Naive B cell (primary cell): ENCODE data around the gene SLIT1. TPM values are rescaled to one million over a fixed set of nuclear protein-coding genes. Genes with fewer than 3 reads are reported as not detected.

Experiments
- ATAC-seq, 2 donors: fragments of 150-1000 bp; cut with Tn5 transposase; 2 replicates each; pipeline ENCODE4 v1.10.0; 2021; ENCODE audit warnings: low read depth in 2 of 2, mild to moderate bottlenecking in 2 of 2, moderate library complexity in 2 of 2
- DNase-seq: peaks from one replicate; pipeline ENCODE4 v3.0.0; 2022
- H3K27ac Mint-ChIP-seq, 6 donors: one replicate each; pipeline ENCODE4 v1.8.0; 2020 to 2022; ENCODE audit warnings: mild to moderate bottlenecking in 6 of 6, mixed read lengths in 6 of 6, moderate library complexity in 5 of 6, inconsistent platforms in 2 of 6
- H3K27me3 Mint-ChIP-seq, 3 donors: one replicate each; pipeline ENCODE4 v1.8.0; 2021 to 2022; ENCODE audit warnings: mixed read lengths in 3 of 3, mild to moderate bottlenecking in 1 of 3
- H3K36me3 Mint-ChIP-seq, 2 donors: one replicate each; pipeline ENCODE4 v1.8.0; 2020 to 2022; ENCODE audit warnings: mixed read lengths in 2 of 2, inconsistent platforms in 1 of 2, mild to moderate bottlenecking in 1 of 2
- H3K4me1 Mint-ChIP-seq, 3 donors: one replicate each; pipeline ENCODE4 v1.8.0; 2020 to 2022; ENCODE audit warnings: mixed read lengths in 3 of 3, inconsistent platforms in 1 of 3, mild to moderate bottlenecking in 1 of 3, moderate library complexity in 1 of 3
- H3K4me3 Mint-ChIP-seq, 8 donors: one replicate each; pipeline ENCODE4 v1.8.0; 2020 to 2022; ENCODE audit warnings: mild to moderate bottlenecking in 8 of 8, mixed read lengths in 8 of 8, moderate library complexity in 8 of 8, inconsistent platforms in 2 of 8
- H3K9me3 Mint-ChIP-seq, 7 donors: one replicate each; pipeline ENCODE4 v1.8.0; 2020 to 2022; ENCODE audit warnings: mixed read lengths in 7 of 7, mild to moderate bottlenecking in 5 of 7, inconsistent platforms in 2 of 7, moderate library complexity in 1 of 7
- polyA plus RNA-seq, 6 donors: library from polyadenylated mRNA; unstranded; fragments of 300-500 nt; fragmentation: Illumina TruSeq; gene quantifications; one replicate each; pipeline ENCODE4 v1.2.3, GENCODE V29; 2021; ENCODE audit warnings: low read depth in 6 of 6

Gene SLIT1
- polyA plus RNA-seq, 6 donors from 2014 or later: 0.07 to 0.08 TPM; not detected in 4

GRCh38 chr10:97049670-97050069, 136.1 kb downstream of the SLIT1 start:
- H3K9me3 Mint-ChIP-seq: peaks cover 0 to 8% (median 2%) of the 10 kb centered on the region in 7 donors
- peaks cover 6 to 31% (median 13%) of the 10 kb centered on the region in 3 donors for H3K27me3 Mint-ChIP-seq
- no peak for ATAC-seq
- H3K36me3 Mint-ChIP-seq: no peaks in the 10 kb centered on the region
- H3K4me1 Mint-ChIP-seq: peaks cover 6 to 9% (median 7%) of the 10 kb centered on the region in 3 donors
- H3K4me3 Mint-ChIP-seq: no peak overlapping the region
- no peak for DNase-seq
- peak overlapping the region in 1 of 6 donors; percentile 24 for H3K27ac Mint-ChIP-seq

- no peak for ATAC-seq
- Mint-ChIP-seq H3K4me3 (no peak overlapping the region), H3K36me3 (no peaks in the 10 kb centered on the region), H3K27ac (peak overlapping the region in 1 of 6 donors; percentile 37), H3K27me3 (peaks cover 3 to 24% (median 7%) of the 10 kb centered on the region in 3 donors), H3K4me1 (peaks cover 6 to 9% (median 7%) of the 10 kb centered on the region in 3 donors), H3K9me3 (peaks cover 0 to 8% (median 3%) of the 10 kb centered on the region in 7 donors)
- no peak for DNase-seq
These were observed 136.9 kb downstream of the SLIT1 start for GRCh38 chr10:97048649-97049427.

- ATAC-seq (no peak), DNase-seq (no peak)
- Mint-ChIP-seq H3K9me3 (peaks cover 0 to 8% (median 3%) of the 10 kb centered on the region in 7 donors), H3K27me3 (peaks cover 3 to 17% (median 5%) of the 10 kb centered on the region in 3 donors), H3K36me3 (no peaks in the 10 kb centered on the region), H3K4me1 (peaks cover 6 to 9% (median 7%) of the 10 kb centered on the region in 3 donors), H3K27ac (no peak overlapping the region), H3K4me3 (no peak overlapping the region)
These were observed 138.0 kb downstream of the SLIT1 start for GRCh38 chr10:97047788-97048187.

GRCh38 chr10:97047083-97047736, 138.5 kb downstream of the SLIT1 start:
- ATAC-seq: no peak
- no peaks in the 10 kb centered on the region for H3K36me3 Mint-ChIP-seq
- H3K4me1 Mint-ChIP-seq: peaks cover 6 to 9% (median 7%) of the 10 kb centered on the region in 3 donors
- H3K27me3 Mint-ChIP-seq: peaks cover 3 to 14% (median 5%) of the 10 kb centered on the region in 3 donors
- peak overlapping the region in 1 of 8 donors; percentile 7 for H3K4me3 Mint-ChIP-seq
- no peak for DNase-seq
- H3K9me3 Mint-ChIP-seq: peaks cover 0 to 8% (median 3%) of the 10 kb centered on the region in 7 donors
- H3K27ac Mint-ChIP-seq: no peak overlapping the region

GRCh38 chr10:97046456-97047082, 139.2 kb downstream of the SLIT1 start:
- DNase-seq (no peak), ATAC-seq (no peak)
- Mint-ChIP-seq H3K27me3 (peaks cover 3 to 14% (median 5%) of the 10 kb centered on the region in 3 donors), H3K9me3 (peaks cover 0 to 8% (median 3%) of the 10 kb centered on the region in 7 donors), H3K4me1 (peaks cover 6 to 9% (median 7%) of the 10 kb centered on the region in 3 donors), H3K27ac (peak overlapping the region in 1 of 6 donors; percentile 16), H3K36me3 (no peaks in the 10 kb centered on the region), H3K4me3 (no peak overlapping the region)

GRCh38 chr10:97043563-97043855, 142.2 kb downstream of the SLIT1 start:
- H3K4me3 Mint-ChIP-seq: no peak overlapping the region
- H3K4me1 Mint-ChIP-seq: peaks cover 0 to under 1% (median 0%) of the 10 kb centered on the region in 3 donors
- no peaks in the 10 kb centered on the region for H3K36me3 Mint-ChIP-seq
- ATAC-seq (no peak), DNase-seq (no peak)
- H3K27me3 Mint-ChIP-seq: peaks cover 0 to 14% (median 5%) of the 10 kb centered on the region in 3 donors
- H3K9me3 Mint-ChIP-seq: peaks cover 0 to 5% (median 0%) of the 10 kb centered on the region in 7 donors
- no peak overlapping the region for H3K27ac Mint-ChIP-seq

- Mint-ChIP-seq H3K4me1 (peaks cover 4 to 6% (median 4%) of the 10 kb centered on the region in 3 donors), H3K27ac (no peak overlapping the region), H3K9me3 (peaks cover 0 to 5% (median 0%) of the 10 kb centered on the region in 7 donors), H3K36me3 (no peaks in the 10 kb centered on the region), H3K4me3 (no peak overlapping the region), H3K27me3 (peaks cover 0 to 14% (median 5%) of the 10 kb centered on the region in 3 donors)
- ATAC-seq (no peak), DNase-seq (no peak)
These were observed 142.8 kb downstream of the SLIT1 start for GRCh38 chr10:97042716-97043562.

GRCh38 chr10:97042081-97042480, 143.7 kb downstream of the SLIT1 start:
- peak overlapping the region in 1 of 6 donors; percentile 20 for H3K27ac Mint-ChIP-seq
- no peak overlapping the region for H3K4me3 Mint-ChIP-seq

GRCh38 chr10:97040706-97041105, 145.1 kb downstream of the SLIT1 start:
- no peaks in the 10 kb centered on the region for H3K36me3 Mint-ChIP-seq
- H3K27me3 Mint-ChIP-seq: peaks cover 0 to 12% (median 12%) of the 10 kb centered on the region in 3 donors
- H3K4me1 Mint-ChIP-seq: peaks cover 16 to 18% (median 17%) of the 10 kb centered on the region in 3 donors
- no peak overlapping the region for H3K27ac Mint-ChIP-seq
- no peak for DNase-seq
- H3K4me3 Mint-ChIP-seq: no peak overlapping the region
- H3K9me3 Mint-ChIP-seq: peaks cover 0 to 5% (median 0%) of the 10 kb centered on the region in 7 donors
- ATAC-seq: no peak

More at GRCh38 chr10:97042081-97042480, 143.7 kb downstream of the SLIT1 start:
- Mint-ChIP-seq H3K9me3 (peaks cover 0 to 5% (median 0%) of the 10 kb centered on the region in 7 donors), H3K27me3 (peaks cover 0 to 12% (median 5%) of the 10 kb centered on the region in 3 donors), H3K4me1 (peaks cover 12 to 15% (median 12%) of the 10 kb centered on the region in 3 donors), H3K36me3 (no peaks in the 10 kb centered on the region)
- ATAC-seq (no peak), DNase-seq (no peak)

GRCh38 chr10:97040248-97040584, 145.5 kb downstream of the SLIT1 start:
- no peak for DNase-seq
- peaks cover 16 to 18% (median 17%) of the 10 kb centered on the region in 3 donors for H3K4me1 Mint-ChIP-seq
- H3K4me3 Mint-ChIP-seq: no peak overlapping the region
- no peak for ATAC-seq
- peaks cover 0 to 17% (median 17%) of the 10 kb centered on the region in 3 donors for H3K27me3 Mint-ChIP-seq
- no peak overlapping the region for H3K27ac Mint-ChIP-seq
- no peaks in the 10 kb centered on the region for H3K36me3 Mint-ChIP-seq
- peaks cover 0 to 5% (median 0%) of the 10 kb centered on the region in 7 donors for H3K9me3 Mint-ChIP-seq

- Mint-ChIP-seq H3K9me3 (peaks cover 0 to 1% (median 0%) of the 10 kb centered on the region in 7 donors), H3K4me1 (peaks cover 16 to 18% (median 17%) of the 10 kb centered on the region in 3 donors), H3K27ac (peak overlapping the region in 1 of 6 donors; percentile 33), H3K27me3 (peaks cover 0 to 23% (median 22%) of the 10 kb centered on the region in 3 donors), H3K4me3 (peak overlapping the region in 1 of 8 donors; percentile 29), H3K36me3 (no peaks in the 10 kb centered on the region)
- ATAC-seq: no peak
- DNase-seq: no peak
These were observed 146.1 kb downstream of the SLIT1 start for GRCh38 chr10:97039538-97040247.

GRCh38 chr10:97038688-97039087, 147.1 kb downstream of the SLIT1 start:
- Mint-ChIP-seq H3K27ac (no peak overlapping the region), H3K9me3 (no peaks in the 10 kb centered on the region), H3K27me3 (peaks cover 1 to 23% (median 21%) of the 10 kb centered on the region in 3 donors), H3K4me1 (peaks cover 16 to 18% (median 17%) of the 10 kb centered on the region in 3 donors), H3K4me3 (peak overlapping the region in 4 of 8 donors; percentile 59 to 88 (median 77)), H3K36me3 (no peaks in the 10 kb centered on the region)
- ATAC-seq: no peak
- DNase-seq: no peak
